H7 (cell line): ENCODE measurements around the gene TBC1D10A. TPM values are rescaled to one million over a fixed set of nuclear protein-coding genes. Genes with fewer than 3 reads are reported as not detected.
A peak's percentile ranks its signal among the peaks of the same experiment; 100 is the strongest.

Experiments used
- DNase-seq: peaks from one replicate; pipeline ENCODE4 v3.0.0; 2012
- H3K27me3 ChIP-seq: 2 replicates; pipeline ENCODE4 v1.6.0; 2011; ENCODE audit warnings: mild to moderate bottlenecking, low read length; ENCODE audit not compliant: control insufficient read depth, insufficient read depth
- H3K36me3 ChIP-seq: replicated peaks from 2 replicates; pipeline ENCODE4 v1.5.1; 2011; ENCODE audit warnings: low read length; ENCODE audit not compliant: control insufficient read depth, insufficient read depth
- H3K4me3 ChIP-seq: 2 replicates; pipeline ENCODE4 v1.5.1; 2011; ENCODE audit warnings: low read depth, mild to moderate bottlenecking, control low read depth, low read length, moderate library complexity; ENCODE audit not compliant: insufficient read depth
- total RNA-seq: library from RNA; depleted of rRNA; stranded (reverse); fragments of >200 nt; shearing (Covaris generic); gene quantifications from 2 replicates; pipeline ENCODE4 v1.2.3, GENCODE V29; 2014

The TBC1D10A gene
- total RNA-seq, 1 experiment from 2014 or later: 12.6 TPM

DNA sequence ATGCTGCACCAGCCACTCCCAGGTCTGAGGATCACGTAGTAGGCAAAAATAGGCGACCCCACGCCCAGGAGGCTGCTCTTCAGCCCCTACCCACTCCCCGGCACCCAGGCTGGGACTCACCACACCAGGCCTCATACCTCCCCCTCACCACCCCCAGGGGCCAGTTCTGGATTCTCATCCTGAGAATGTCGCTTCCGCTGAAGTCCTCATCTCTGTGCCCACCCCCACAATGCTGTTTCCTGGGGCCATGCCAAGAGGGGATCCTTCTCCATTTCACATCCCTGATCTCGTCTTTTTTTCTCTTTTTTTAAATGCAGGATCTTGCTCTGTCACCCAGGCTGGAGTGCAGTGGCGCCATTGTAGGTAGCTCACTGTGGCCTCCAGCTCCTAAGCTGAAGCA lies 58.4 kb downstream of the TBC1D10A start:
- H3K36me3 ChIP-seq: no peaks in the 10 kb centered on the region
- H3K4me3 ChIP-seq: no peak overlapping the region
- H3K27me3 ChIP-seq: peaks cover 3% of the 10 kb centered on the region
- no peak for DNase-seq

GRCh38 chr22:30267382-30268302 lies 59.1 kb downstream of the TBC1D10A start:
- no peak for DNase-seq
- Histone ChIP-seq H3K4me3 (no peak overlapping the region), H3K36me3 (no peaks in the 10 kb centered on the region), H3K27me3 (peaks cover 3% of the 10 kb centered on the region)

DNA sequence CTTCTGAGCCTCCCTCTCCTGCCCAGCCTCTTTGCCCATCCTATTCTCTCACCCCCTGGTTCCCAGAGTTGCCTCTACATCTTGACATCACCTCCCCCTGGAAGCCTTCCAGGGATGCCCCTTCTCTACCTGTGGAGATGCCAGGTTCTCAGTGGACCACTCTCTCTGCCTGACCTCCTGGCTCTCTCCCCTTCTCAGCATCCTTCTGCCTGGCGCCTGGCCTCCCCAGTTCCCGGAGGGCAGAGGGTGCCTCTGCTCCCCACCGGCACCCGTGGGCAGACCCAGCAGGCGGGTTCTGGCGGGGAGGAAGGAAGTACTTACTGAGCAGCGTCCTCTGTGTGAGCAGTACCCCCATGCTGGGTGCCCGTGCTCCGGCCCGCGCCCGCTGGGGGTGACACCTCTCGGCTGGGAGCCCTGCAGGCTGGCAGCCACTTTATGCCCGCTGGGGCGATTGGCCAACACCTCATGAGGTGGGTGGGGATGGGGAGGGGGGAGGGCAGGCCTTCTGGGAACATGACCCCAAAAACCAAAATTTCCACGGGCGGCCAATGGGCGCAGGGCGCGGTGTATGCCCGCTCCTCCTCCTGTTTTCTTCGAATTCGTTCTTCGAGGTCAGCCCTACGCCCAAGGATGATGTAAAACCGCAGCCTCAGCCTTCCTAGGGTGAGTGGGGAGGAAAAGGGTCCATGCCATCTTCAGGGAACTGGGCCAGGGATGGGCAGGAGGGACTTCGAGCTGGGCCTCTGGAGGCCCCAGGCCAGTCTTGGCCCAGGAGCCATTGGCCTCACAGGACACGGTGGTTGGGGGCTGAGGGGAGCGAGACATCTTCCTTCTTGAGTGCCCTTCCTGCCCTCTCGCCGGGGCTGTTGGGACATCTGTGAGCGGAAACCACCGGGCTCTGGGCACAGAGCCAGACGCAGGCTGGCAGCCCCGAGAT lies 60.0 kb downstream of the TBC1D10A start, which contains the start of gene OSM:
TSS of gene OSM (minus strand) at position 407 of the 937 bp plus-strand sequence. CDS start at position 355, 52 bp downstream.
- no peak within 1 kb of the TSS for H3K4me3 ChIP-seq
- no peak for DNase-seq
- no peaks in the 10 kb centered on the region for H3K36me3 ChIP-seq
- H3K27me3 ChIP-seq: peaks cover 3% of the 10 kb centered on the region

DNA sequence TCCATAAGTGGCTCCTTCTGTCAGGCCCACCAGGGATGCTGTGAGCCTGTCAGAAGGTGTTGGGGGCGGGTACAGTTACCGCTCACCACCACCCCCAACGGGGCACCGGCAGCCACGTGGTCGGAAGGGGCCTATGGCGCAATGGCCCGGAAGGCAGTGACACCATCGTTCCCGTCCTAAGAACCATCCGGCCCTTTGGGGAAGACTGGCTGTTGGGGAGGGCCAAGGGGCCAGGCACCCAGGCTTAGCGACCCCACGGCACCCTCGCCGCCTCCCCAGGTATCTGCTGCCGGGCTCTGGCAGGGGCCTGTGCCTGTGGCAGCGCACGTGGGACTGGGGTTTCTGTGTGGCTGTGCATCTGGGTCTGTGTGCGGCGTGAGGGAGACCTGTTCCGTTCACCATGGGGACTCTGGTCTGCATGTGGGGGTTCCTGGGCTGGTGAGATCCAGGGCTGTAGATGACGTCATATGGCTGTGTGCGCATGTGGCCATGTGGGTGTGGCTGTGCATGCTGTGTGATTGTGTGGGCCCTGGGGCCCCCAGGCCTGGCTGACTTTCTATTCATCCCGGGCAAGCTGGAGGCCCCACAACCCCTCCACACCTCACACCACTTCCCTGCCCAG lies 60.8 kb downstream of the TBC1D10A start:
- peaks cover 3% of the 10 kb centered on the region for H3K27me3 ChIP-seq
- peak; percentile 66 for DNase-seq
- H3K36me3 ChIP-seq: no peaks in the 10 kb centered on the region
- no peak overlapping the region for H3K4me3 ChIP-seq

GRCh38 chr22:30265131-30265720 lies 61.5 kb downstream of the TBC1D10A start:
- H3K4me3 ChIP-seq: no peak overlapping the region

GRCh38 chr22:30263883-30264282 lies 62.9 kb downstream of the TBC1D10A start:
- Histone ChIP-seq H3K36me3 (no peaks in the 10 kb centered on the region), H3K27me3 (peaks cover 3% of the 10 kb centered on the region), H3K4me3 (no peak overlapping the region)
- DNase-seq: peak; percentile 54

More at GRCh38 chr22:30265131-30265720, 61.5 kb downstream of the TBC1D10A start:
- Histone ChIP-seq H3K36me3 (no peaks in the 10 kb centered on the region), H3K27me3 (peaks cover 3% of the 10 kb centered on the region)
- no peak for DNase-seq

DNA sequence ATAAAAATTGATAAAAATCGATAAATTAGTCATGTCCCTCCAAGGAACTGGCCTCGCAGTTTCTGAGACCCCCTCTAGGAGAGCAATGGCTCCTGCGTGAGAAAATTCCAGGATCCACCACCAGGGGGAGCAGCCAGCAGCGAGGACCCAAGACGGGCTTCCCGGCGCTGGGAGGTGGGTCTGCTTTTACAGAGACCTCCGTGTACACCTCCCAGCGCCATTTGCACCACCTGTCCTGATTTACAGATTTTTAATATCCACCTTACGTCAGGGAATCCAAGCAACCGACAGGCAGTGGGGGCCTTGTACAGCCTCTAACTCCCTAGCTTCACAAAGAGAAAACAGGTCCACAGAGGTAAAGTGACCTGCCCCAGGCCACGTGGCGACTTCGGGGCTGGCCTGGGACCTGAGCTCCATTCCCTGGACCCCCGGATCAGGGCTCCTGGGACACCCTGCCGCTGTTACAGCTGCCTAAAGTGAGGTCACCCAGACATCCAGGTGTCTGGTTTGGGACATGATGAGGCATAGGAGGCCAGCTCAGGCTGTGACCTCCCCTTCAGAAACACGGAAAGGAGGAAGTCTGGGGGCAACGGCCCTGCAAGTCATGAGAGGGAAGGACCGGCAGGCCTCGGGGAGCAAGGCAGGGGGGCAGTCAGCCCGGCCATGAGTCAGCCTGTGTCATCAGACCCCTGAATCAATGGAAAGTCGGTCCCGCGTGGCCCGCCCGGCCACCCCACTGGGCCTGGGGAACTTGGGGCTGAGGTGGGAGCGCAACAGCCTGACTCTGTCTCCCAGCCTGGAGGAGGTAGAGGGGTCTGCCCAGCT lies 63.6 kb downstream of the TBC1D10A start:
- H3K27me3 ChIP-seq: peaks cover 3% of the 10 kb centered on the region
- H3K36me3 ChIP-seq: no peaks in the 10 kb centered on the region
- no peak overlapping the region for H3K4me3 ChIP-seq
- DNase-seq: peak; percentile 95

DNA sequence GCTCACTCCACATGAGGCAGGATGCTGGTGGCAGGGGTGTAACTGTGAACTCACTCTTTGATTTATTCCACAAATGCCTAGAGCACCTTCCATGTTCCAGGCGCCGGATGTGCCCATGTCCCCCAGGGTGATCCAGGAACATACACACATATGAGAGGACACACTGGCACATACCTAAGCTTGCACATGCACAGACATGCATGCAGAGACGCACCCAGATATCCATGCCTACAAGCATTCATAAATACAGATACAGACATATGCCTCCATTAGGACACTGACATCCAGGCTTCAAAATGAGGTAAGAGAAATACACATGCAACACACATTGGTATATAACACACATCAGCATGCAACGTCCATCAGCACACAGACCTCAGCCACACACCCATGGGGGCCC lies 64.6 kb downstream of the TBC1D10A start:
- Histone ChIP-seq H3K27me3 (peaks cover 3% of the 10 kb centered on the region), H3K4me3 (no peak overlapping the region), H3K36me3 (no peaks in the 10 kb centered on the region)
- no peak for DNase-seq

DNA sequence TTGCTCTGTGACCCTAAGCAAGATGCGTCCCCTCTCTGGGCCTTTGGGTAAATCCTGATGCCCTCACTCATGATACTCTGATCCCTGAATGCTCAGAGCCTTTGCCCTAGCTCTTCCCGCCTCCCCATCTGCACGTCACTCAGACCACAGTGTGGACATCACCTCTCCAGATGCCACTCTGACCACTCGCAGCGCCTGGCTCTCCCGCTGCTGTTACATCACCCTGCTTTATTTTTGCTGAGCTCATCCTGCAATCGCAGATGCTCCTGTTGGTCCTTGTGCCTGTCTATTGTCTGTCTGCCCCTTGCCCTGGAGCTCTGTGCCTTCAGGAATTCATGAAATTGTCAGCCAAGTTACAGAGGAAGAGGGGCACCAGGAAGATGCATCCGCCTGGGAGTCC lies 65.6 kb downstream of the TBC1D10A start:
- no peak overlapping the region for H3K4me3 ChIP-seq
- DNase-seq: no peak
- no peaks in the 10 kb centered on the region for H3K36me3 ChIP-seq
- H3K27me3 ChIP-seq: peaks cover 3% of the 10 kb centered on the region

DNA sequence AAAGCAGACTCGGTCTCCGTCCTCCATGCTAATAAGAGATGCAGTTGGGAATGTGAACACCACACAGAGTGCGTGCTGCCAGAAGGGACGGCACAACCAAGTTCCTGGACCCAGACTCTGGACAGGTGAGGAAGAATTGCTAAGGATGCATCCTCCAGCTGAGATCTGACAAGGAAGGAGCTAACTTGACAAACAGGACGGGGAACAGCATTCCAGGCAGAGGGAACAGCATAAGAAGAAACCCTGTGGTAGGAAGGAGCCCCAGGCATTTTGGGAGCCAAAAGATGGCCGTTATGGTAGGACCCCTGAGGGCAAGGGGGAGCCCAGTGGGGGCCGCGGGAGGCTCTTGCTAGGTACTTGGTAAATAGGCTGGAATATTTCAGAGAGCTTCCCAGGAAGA lies 66.1 kb downstream of the TBC1D10A start:
- peaks cover 3% of the 10 kb centered on the region for H3K27me3 ChIP-seq
- no peaks in the 10 kb centered on the region for H3K36me3 ChIP-seq
- no peak for DNase-seq
- H3K4me3 ChIP-seq: no peak overlapping the region

DNA sequence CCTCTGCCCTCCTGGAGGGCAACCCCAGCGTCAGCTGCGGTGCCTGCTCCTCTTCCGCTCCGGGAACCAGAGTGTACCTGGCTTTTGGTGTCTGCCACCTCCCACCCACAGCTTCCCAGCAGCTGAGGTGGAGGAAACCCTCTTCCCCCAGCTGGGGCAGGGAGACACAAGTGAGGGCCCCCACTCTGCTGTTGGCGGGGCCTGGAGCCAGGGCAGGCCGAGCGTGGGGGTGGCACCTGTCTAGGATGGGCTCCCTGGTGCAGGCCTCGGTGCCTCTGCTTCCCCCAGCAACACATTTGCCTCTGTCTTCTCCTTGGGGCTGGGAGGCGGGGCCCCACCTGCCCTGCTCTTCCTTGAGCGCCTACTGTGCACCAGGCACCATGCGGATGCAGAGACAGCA lies 66.5 kb downstream of the TBC1D10A start:
- DNase-seq: no peak
- Histone ChIP-seq H3K4me3 (no peak overlapping the region), H3K27me3 (peaks cover 3% of the 10 kb centered on the region), H3K36me3 (no peaks in the 10 kb centered on the region)

GRCh38 chr22:30254314-30254713 lies 72.4 kb downstream of the TBC1D10A start:
- no peaks in the 10 kb centered on the region; the same call in 1 of the 2 replicates for H3K36me3 ChIP-seq
- DNase-seq: peak; percentile 68
- H3K4me3 ChIP-seq: no peak overlapping the region
- H3K27me3 ChIP-seq: no peaks in the 10 kb centered on the region

GRCh38 chr22:30253205-30253852 lies 73.4 kb downstream of the TBC1D10A start:
- peak; percentile 56 for DNase-seq
- Histone ChIP-seq H3K27me3 (no peaks in the 10 kb centered on the region), H3K4me3 (no peak overlapping the region), H3K36me3 (no peaks in the 10 kb centered on the region; the same call in 1 of the 2 replicates)
